Lung microvascular endothelial cell (primary cell): Measurements from ENCODE around the gene SPRED2. TPM values are rescaled to one million over a fixed set of nuclear protein-coding genes. Genes with fewer than 3 reads are reported as not detected.
"Not testable (repeated sequence)": the region's sequence is repeated elsewhere in the genome, so short reads cannot be mapped to it uniquely, and the experiment has no call there.

ENCODE experiments used
- DNase-seq, 2 donors: peaks; one replicate each; pipeline versions ENCODE4 v3.0.0 to v3.0.0-alpha.2; 2010; ENCODE audit warnings: low read depth in 2 of 2
- total RNA-seq: library from RNA; depleted of rRNA; stranded (reverse); fragments of >200 nt; gene quantifications from 2 replicates; pipeline ENCODE4 v1.2.1, GENCODE V29; 2014

Gene SPRED2
- total RNA-seq, 1 donor from 2014 or later = 2.0 TPM

DNA sequence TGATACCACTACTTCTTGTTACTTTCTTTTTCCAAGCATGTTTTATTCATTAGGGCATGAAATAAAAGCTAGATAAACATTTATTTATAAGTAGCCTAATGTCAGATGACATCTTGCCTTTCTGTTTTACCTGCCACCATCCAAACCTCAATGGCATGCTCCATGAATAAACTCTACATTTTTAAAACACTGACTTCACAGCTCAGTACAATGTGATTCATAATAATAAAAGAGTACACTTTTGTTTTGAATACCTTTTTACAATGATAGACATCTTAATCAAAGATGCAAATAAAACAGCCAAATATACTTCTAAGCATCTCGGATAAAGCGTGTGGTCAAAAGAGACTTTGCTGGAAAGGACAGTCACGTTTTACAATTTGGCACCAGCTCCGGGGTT is 88.2 kb downstream of the SPRED2 start:
- DNase-seq = no peak

DNA sequence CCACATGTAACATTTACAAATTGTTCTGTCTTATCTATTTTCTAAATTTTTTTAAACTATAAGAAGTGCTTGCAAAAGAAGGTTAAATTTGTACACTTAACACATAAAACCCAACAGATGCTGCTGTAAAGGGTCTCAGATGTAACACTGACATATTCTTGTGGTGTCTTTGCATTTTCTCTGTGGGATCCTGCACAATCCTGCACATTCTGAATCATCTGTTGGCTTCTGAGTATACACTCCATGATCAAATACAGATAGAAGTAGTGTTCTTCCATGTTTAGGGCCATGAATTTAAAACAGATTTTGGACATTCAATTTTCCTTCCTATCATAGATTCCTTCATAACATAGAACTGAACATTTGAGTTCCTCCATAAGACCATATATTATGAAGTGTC is 89.0 kb downstream of the SPRED2 start:
- no peak for DNase-seq

DNA sequence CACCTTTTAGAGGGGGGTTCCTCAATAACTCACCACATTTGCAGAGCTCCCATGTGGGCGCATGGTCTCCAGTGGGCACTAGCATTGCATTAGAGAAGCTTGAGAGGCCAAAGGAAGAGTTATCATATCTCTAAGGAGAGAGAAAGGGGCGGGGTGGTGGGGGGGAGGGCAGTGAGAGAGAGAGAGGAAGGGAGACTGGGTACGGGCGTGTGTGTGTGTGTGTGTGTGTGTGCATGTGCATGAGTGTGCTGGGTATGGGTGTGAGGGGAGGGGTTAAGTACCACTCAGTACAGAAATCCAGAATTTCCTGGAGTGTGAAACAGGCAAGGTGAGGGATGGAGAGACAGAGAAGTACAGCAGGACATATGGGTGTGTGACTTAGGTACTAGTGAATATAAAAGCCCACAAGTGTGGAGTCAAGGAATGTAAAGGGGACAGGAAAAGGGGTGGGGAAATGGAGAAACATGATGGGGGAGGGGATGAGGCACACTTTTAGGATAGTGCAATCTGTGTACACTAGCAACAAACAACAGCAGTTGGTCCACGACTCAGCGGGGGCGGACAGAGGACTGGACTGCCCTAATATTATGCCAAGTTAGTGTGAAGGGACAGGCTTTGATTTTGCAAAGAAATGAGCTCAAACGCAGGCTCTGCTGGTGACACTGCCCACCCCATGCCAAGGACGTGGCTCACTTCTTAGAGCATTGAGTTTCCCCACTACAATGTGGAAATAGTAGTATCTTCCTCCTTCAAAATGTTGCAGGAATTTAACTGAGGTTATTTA is 91.3 kb downstream of the SPRED2 start:
- no peak for DNase-seq

DNA sequence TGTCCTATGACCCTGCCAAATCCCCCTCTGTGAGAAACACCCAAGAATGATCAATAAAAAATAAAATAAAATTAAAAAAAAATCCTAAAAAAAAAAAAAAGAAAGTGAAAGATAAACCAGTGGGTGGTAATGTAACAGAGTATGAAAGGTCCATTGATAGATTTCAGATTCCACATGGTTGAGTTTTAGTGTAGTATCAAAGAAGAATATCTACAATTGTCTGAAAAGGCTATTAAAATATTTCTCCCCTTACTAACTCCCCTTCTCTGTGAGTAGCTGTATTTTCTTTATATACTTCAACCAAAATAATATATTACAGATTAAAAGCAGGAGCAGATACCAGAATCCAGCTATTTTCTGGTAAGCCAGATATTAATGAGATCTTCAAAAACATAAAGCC is 92.8 kb downstream of the SPRED2 start:
- no peak for DNase-seq

DNA sequence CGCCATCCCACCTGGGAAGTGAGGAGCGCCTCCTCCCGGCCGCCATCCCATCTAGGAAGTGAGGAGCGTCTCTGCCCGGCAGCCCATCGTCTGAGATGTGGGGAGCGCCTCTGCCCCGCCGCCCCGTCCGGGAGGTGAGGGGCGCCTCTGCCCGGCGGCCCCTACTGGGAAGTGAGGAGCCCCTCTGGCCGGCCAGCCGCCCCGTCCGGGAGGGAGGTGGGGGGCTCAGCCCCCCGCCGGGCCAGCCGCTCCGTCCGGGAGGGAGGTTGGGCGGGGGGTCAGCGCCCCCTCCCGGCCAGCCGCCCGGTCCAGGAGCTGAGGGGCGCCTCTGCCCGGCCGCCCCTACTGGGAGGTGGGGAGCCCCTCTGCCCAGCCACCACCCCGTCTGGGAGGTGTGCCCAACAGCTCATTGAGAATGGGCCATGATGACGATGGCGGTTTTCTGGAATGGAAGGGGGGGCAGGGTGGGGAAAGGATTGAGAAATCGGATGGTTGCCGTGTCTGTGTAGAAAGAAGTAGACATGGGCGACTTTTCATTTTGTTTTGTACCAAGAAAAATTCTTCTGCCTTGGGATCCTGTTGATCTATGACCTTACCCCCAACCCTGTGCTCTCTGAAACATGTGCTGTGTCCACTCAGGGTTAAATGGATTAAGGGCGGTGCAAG is 93.4 kb downstream of the SPRED2 start:
- not testable (repeated sequence) for DNase-seq

DNA sequence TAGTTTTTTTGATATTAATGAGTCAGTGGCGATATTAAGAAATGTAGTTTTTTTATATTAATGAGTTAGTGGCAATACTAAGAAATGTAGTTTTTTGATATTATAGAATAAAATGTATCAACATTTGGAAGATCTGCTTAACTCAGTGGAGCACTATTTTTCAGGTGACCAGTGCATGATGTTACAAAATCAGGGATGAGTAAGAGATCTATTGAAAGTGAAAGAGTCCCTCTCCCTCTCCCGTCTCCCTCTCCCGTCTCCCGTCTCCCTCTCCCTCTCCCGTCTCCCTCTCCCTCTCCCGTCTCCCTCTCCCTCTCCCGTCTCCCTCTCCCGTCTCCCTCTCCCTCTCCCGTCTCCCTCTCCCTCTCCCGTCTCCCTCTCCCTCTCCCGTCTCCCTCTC is 94.5 kb downstream of the SPRED2 start:
- DNase-seq = not testable (repeated sequence)

DNA sequence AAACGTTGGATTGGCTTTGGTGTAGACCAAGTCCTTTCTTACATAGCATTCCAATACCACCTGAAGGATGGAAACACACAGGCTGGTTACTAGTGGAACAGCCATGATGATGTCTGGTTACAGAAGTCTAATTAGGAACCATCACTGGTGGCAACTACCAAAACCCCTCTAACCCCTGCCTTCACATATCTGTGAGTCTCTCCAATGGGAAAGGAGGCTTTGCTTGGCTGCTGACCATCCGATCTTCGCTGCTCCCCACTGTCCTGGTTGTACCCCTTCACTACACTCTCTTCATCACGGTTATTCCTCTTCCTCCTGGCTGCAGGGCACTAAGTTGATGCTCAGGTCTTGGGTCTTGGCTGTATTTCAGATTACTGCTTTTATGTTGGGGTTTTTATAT is 97.7 kb downstream of the SPRED2 start:
- DNase-seq = no peak

DNA sequence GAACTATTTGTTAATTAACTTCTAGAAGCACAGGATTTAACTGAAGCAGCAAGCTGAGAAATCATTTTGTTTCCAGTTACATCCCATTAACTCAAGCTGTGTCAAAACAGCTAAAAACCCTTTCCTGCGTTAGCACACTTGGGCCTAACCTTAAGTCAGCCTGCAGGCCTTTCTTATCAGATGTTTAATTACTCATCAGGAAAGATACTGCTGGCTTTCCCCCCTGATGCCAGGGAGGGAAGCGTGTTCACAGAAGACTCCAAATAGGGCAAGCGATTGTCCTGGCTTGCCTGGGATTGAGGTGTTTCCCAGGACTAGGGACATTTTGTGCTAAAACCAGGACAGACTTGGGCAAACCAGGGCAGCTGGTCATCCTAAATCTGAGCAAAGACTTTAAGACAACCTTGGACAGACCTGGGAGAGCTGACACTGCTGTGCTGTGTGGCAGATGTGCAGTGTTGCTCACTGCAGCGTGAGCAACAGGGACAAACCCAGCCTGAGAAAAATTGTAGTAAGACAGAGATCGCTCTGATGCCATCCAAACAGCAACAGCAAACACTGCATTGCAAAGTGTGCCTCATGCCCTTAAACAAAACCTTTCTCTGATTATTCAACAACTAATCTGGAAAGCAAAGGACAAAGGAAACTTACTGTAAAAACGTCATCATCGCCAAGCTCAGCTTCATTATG is 100.9 kb downstream of the SPRED2 start:
- DNase-seq = peak in 1 of 2 donors; percentile 53

DNA sequence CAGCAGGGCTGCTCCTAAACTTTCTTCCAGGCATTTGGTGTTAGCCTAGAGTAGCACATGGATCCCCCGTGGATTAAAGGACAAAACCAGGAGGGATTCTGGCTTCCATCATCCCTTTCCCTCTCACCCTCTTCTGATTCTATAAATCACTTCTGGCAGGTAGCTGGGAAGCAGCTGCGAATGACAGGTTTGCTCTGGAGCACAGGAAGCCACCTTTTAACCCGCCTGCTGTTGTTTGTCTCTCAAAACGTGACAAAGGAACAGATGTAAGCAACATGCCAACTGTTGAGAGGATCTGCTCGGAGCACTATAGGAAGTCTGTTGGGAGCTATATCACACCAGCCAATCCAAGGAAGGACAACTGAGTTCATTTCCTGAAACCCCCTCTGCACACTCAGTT is 102.9 kb downstream of the SPRED2 start:
- peak; percentile 45 to 50 for DNase-seq

DNA sequence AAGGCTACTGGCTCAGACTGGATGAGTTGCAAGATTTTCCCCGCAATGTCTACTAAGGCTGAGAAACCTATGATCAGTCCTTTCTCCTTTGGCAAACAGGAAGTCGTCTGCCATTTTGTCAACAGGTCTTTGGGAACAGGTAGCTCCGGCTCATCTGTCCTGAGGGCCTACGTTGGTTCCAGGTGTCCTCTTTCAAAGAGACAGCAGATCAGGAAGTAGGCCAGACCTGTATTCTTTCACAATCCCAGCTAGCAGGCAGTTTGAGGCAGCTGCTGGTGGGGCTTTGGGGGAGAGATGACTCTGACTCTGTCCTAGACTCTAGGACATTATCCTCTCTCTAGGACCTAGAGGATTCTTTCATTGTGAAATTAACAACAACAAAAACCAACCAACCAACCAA is 106.1 kb downstream of the SPRED2 start:
- no peak for DNase-seq

DNA sequence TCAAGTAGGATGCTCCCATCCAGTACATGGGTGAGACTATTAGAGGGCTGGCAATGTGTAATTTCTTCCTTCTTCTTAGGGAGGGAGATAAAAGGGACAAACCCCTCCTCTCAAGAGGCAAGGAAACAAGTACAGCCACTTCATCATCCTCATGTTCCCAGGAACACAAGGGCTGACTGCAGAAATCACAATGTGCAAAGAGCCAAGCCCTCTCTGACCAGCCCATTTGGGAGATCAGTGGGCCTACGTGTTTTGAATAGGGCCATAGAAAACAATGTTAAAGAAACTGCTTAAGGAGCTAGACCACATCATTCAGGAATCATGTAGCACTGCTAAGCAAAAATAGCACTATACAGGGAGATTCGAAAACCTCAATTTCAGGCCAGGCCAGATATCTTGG is 107.3 kb downstream of the SPRED2 start:
- no peak for DNase-seq

DNA sequence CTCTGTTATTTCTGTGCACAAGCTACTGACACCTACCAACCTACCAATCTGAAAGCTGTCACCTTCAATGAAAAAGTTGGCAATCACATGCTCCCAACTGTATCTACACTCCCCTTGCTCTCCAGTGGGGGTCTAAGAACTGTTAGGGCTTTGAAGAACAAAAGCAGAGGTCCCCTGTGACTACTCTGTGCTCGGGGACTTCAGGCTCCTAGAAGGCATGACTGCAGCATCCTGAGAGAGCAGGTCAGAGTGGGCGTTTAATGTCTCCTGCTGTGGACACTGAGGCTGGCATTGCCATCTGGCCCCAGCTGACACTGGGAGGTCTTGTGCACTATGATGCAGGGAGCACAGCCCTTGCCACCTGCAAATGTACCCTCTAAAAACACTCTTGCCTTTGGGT is 111.5 kb downstream of the SPRED2 start:
- DNase-seq = no peak

DNA sequence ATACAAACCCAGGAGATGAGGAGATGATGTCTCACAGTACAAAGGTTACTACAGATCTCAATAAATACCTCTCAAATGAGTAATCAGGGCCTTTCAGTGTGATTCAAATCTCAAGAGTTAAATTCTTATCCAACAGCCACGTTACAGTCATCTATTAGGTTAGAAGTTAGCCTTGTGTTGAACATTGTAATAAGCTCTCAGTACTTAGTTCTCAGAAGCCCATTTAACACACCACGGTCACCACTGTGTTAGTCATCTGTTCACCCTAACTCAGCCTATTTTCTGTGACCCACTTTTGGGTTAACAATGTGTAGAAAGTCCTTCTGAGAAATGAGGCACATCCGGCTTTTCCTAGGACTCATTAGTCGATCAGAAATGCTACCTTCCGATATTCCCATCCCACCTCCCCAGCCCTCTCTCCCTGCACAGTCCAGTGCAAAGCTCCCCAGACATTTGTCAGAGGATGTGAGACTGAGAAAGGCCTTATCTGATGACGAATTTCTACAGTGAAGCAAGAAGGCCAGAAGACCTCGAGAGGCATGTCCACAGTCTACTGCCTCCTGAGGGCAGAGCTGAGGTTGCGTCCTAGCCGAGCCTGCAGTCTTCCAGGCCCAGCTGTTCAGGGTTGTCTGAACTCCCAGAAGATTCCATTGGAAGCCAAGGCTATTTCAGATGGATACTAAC is 112.2 kb downstream of the SPRED2 start:
- DNase-seq = peak in 1 of 2 donors; percentile 77

DNA sequence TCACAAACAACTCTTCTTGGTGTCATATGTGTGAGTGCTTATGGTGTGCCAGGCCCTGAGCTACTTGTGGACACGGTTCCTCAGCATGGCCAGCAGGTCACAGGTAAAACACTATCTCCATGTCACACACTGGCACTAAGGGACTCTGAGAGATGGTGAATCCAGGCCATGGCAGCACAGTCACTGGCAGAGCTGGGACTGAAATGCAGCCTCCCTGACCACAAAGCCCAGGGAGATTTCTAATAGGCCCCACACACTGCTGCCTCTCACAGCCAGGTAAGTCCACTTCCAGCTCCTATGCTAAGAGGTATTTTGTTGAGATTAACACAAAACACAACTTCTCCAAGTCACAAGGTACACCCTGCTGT is 112.7 kb downstream of the SPRED2 start:
- DNase-seq = no peak

DNA sequence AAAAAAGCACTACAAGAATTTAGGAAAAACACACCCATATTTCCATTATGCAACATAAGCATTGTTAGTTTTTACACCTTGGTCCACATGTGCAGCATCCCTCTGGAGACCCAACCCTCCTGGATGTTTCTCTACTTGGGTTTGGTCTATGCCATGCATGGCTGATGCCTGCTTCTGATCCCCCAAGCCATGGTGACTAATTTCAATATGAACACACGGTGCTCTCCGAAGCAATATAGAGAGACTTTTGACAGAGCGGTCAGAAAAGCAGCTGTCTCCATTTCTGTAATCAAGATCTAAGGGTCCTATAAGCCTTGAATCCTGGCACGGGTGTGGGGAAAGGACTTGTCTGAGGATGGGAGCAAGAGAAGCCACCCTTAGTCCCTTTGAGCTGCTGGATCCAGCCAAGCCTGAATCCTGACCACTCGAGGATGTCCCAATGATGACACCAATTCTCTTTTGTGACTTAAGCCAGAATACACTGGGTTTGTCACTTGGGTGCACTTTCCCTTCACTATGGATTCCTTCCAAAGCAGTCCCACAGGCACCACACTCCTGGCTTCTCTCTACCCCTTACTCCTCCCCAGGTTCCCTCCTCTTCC is 113.2 kb downstream of the SPRED2 start:
- no peak for DNase-seq

DNA sequence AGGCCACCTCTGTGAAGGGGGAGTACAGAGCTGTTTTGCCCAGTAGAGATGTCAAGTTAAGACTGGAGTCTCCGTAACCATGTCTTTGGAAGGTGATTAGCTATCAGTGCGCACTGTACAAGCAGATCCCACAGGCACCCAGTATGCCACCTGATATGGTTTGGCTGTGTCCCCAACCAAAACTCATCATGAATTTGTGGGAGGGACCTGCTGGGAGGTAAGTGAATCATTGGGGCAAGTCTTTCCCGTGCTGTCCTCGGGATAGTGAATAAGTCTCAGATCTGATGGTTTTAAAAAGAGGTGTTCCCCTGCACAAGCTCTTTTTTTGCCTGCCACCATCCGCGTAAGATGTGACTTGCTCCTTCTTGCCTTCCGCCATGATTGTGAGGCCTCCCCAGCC is 114.6 kb downstream of the SPRED2 start:
- no peak for DNase-seq

DNA sequence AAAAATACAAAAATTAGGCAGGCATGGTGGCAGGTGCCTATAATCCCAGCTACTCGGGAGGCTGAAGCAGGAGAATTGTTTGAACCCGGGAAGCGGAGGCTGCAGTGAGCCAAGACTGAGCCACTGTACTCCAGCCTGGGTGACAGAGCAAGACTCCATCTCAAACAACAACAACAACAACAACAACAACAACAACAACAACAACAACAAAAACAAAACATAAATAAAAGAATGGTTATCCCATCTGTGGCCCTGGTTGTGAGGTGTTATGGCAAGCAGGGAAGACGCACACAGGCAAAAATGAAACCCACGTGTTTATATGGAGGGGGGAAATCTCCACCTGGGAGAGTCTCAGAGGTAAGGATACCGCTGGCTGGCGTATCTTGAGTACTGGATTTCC is 115.0 kb downstream of the SPRED2 start:
- DNase-seq = not testable (repeated sequence)

DNA sequence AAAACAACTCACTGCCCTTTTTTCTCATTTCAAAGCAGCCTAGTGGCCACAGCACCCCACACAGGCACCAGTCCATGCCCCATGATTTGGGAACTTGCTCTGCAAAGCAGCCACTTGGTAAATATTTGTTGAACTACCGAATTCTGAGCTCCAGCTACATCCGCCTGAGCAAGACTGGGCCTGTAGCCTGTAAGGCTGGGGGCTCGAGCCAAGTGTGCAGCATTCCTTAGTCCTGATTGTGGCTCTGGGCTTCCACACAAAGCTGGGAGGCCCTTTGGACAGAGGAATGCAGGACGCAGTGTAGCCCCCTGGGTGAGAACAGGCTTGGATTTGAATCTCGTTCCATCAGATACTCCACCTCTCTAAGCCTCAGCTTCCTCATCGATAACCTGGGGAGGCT is 116.3 kb downstream of the SPRED2 start:
- DNase-seq = no peak

DNA sequence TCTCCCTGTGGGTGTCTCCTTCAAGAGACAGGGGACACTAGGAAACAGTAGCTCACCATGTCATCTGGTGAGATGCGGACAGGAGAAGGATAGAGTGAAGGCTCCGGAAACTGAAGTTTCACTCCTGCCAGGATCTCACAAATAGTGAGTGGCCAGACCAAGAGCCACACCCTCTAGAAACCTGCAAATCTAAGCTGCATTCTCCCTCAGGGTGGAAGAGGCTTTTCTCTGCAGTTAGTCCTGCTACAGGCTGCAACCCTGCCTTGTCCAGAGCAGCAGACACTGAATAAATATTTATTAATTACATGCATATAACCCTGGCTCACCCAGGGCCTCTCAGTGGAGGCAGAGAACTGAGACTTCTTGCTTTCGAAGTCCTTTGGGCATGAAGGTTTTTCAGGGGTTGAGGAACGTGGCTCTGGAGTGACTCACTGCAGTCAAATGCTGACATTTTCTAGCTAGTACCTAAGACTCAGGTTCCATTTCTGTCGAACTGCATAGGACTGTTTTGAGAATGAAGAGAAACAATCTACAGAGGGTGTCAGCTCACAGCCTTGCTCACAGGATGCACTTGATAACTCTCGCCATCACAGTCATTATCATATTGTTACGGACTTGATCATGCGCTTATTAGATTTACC is 117.5 kb downstream of the SPRED2 start:
- no peak for DNase-seq

DNA sequence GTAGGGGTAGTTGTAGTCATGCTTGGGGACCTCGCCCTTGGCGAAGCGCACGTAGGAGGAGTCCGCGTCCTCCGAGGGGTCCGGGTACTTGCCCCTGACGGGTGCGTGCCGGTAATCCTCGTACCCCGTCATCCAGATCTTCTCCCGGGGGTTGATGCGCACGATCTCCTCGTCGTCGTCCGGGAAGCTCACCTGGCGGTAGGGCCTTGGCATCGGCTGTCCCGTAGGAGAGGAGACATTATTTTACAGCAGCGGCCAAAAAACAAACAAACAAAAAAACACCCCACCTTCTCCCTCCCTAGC is 118.5 kb downstream of the SPRED2 start:
- no peak for DNase-seq
